B cell (primary cell): Measurements from ENCODE around the gene GPR176. TPM values are rescaled to one million over a fixed set of nuclear protein-coding genes. Genes with fewer than 3 reads are reported as not detected.

Experiments
- ATAC-seq: fragments of 200-7000 bp; cut with Tn5 transposase; one replicate; pipeline ENCODE4 v1.10.0; 2021; ENCODE audit warnings: low read depth, mild to moderate bottlenecking, moderate number of reproducible peaks, moderate library complexity
- CTCF ChIA-PET: fragments of 350-600 bp; sonication (Branson Sonifier 250); formaldehyde crosslinking; loops from one replicate; lab custom pipeline; 2021; ENCODE audit warnings: antibody characterized with exemption, inconsistent platforms; lab: Charles Lee
- POLR2A ChIA-PET: fragments of 350-600 bp; sonication (Branson Sonifier 250); formaldehyde crosslinking; loops from one replicate; lab custom pipeline; 2021; ENCODE audit warnings: antibody characterized with exemption; lab: Charles Lee
- DNase-seq: peaks from one replicate; pipeline ENCODE4 v3.0.0; 2013
- H2AFZ ChIP-seq: 2 replicates; pipeline ENCODE4 v1.6.1; 2012; ENCODE audit warnings: mild to moderate bottlenecking, low read depth, low read length; ENCODE audit not compliant: insufficient read depth, poor library complexity, severe bottlenecking
- H3K27ac ChIP-seq, 2 donors: 1 replicate in 1 of 2; 2 replicates in 1 of 2; pipeline ENCODE4 v1.5.1; 2012 to 2013; ENCODE audit warnings: low read length in 2 of 2, mild to moderate bottlenecking in 2 of 2, moderate library complexity in 1 of 2
- H3K27me3 ChIP-seq, 4 experiments: fragments of 200-600 bp in 1 of 4; sonication (generic) in 1 of 4; replicated peaks in 1 of 4; 1 replicate in 2 of 4; 2 replicates in 2 of 4; pipeline versions ENCODE4 v1.6.1 to v1.7.0; 2013 to 2016; ENCODE audit warnings: low read length in 3 of 4, mild to moderate bottlenecking in 2 of 4, mixed read lengths in 1 of 4, moderate library complexity in 1 of 4; ENCODE audit not compliant: insufficient read depth in 4 of 4, control insufficient read depth in 3 of 4; ENCODE audit errors: control extremely low read depth in 1 of 4
- H3K36me3 ChIP-seq, 2 experiments: replicated peaks in 1 of 2; 1 replicate in 1 of 2; 2 replicates in 1 of 2; pipeline versions ENCODE4 v1.6.1 to v1.7.1; 2013; ENCODE audit warnings: low read length in 1 of 2; ENCODE audit not compliant: insufficient read depth in 2 of 2, control insufficient read depth in 1 of 2; ENCODE audit errors: control extremely low read depth in 1 of 2, extremely low read depth in 1 of 2
- H3K4me1 ChIP-seq, 2 donors: fragments of 200-600 bp in 1 of 2; sonication (generic) in 1 of 2; 1 replicate in 1 of 2; 2 replicates in 1 of 2; pipeline versions ENCODE4 v1.5.1 to v1.6.1; 2013 to 2017; ENCODE audit warnings: low read length in 2 of 2; ENCODE audit not compliant: control insufficient read depth in 2 of 2, insufficient read depth in 2 of 2
- H3K4me2 ChIP-seq: replicated peaks from 2 replicates; pipeline ENCODE3; 2012; ENCODE audit warnings: mild to moderate bottlenecking, low read depth, low read length; ENCODE audit not compliant: poor library complexity, severe bottlenecking
- H3K4me3 ChIP-seq, 5 experiments: fragments of 200-600 bp in 1 of 5; sonication (generic) in 1 of 5; 1 replicate in 3 of 5; 2 replicates in 2 of 5; pipeline versions ENCODE4 v1.5.1 to v1.7.0; 2011 to 2016; ENCODE audit warnings: low read length in 4 of 5, mild to moderate bottlenecking in 4 of 5, low read depth in 2 of 5, control low read depth in 1 of 5, moderate library complexity in 1 of 5; ENCODE audit not compliant: insufficient read depth in 1 of 5; ENCODE audit errors: control extremely low read depth in 1 of 5, extremely low read depth in 1 of 5
- H3K79me2 ChIP-seq: fragments of 200-600 bp; sonication (generic); one replicate; pipeline ENCODE4 v1.6.0; 2016; ENCODE audit warnings: low read length; ENCODE audit not compliant: control insufficient read depth, insufficient read depth
- H3K9ac ChIP-seq: fragments of 200-600 bp; sonication (generic); 2 replicates; pipeline ENCODE4 v1.6.1; 2017; ENCODE audit warnings: mild to moderate bottlenecking, low read length, moderate library complexity
- H3K9me3 ChIP-seq, 3 donors: one replicate each; pipeline versions ENCODE4 v1.6.1 to v1.7.1; 2013; ENCODE audit warnings: low read length in 2 of 3; ENCODE audit not compliant: control insufficient read depth in 2 of 3, insufficient read depth in 1 of 3; ENCODE audit errors: control extremely low read depth in 1 of 3
- H4K20me1 ChIP-seq: 2 replicates; pipeline ENCODE4 v1.6.0; 2012; ENCODE audit warnings: mild to moderate bottlenecking, low read length; ENCODE audit not compliant: insufficient read depth, control insufficient read depth, poor library complexity, severe bottlenecking
- H3K27ac Mint-ChIP-seq: one replicate; pipeline ENCODE4 v1.8.0; 2021; ENCODE audit warnings: mixed read lengths
- H3K27me3 Mint-ChIP-seq: one replicate; pipeline ENCODE4 v1.8.0; 2021; ENCODE audit warnings: mixed read lengths
- H3K4me1 Mint-ChIP-seq: one replicate; pipeline ENCODE4 v1.8.0; 2021; ENCODE audit warnings: mixed read lengths
- H3K4me3 Mint-ChIP-seq: one replicate; pipeline ENCODE4 v1.8.0; 2021; ENCODE audit warnings: mixed read lengths
- H3K9me3 Mint-ChIP-seq: one replicate; pipeline ENCODE4 v1.8.0; 2022; ENCODE audit warnings: mixed read lengths; ENCODE audit not compliant: insufficient read depth
- CTCF ChIP-seq: fragments of 200-600 bp; IDR thresholded peaks from one replicate; pipeline ENCODE4 v1.8.0; 2022; ENCODE audit warnings: antibody characterized with exemption, mild to moderate bottlenecking
- EZH2 ChIP-seq: IDR thresholded peaks from 2 replicates; pipeline ENCODE4 v1.6.1; 2012; ENCODE audit warnings: borderline replicate concordance, low read depth, mild to moderate bottlenecking, moderate library complexity, low read length; ENCODE audit not compliant: insufficient read depth, poor library complexity, severe bottlenecking
- WGBS: methylation state at CpG from one replicate; pipeline ENCODE4 v1.1.5; 2013; ENCODE audit warnings: missing lambda C conversion rate; ENCODE audit not compliant: insufficient coverage; 5-methylcytosine and 5-hydroxymethylcytosine counted together
- intact Hi-C: fragments of 100-400 bp; cut with micrococcal nuclease; formaldehyde crosslinking; loops from one replicate; pipeline ENCODE4 v1.10.0; 2022
- polyA plus RNA-seq: library from polyadenylated mRNA; depleted of rRNA; stranded (reverse); fragments of >200 nt; gene quantifications from 2 replicates; pipeline ENCODE4 v1.2.3, GENCODE V29; 2012
- total RNA-seq, 2 donors: library from RNA; stranded (reverse); fragments of 120-200 nt in 1 of 2; gene quantifications; 1 replicate in 1 of 2; 2 replicates in 1 of 2; pipeline versions ENCODE4 v1.2.3 to v1.2.4, GENCODE V29; 2013 to 2022

Gene GPR176
- total and polyA plus RNA-seq, 2 donors (not counting 1 experiment from before 2014, with no cell fraction given): 0.07 to 0.30 TPM

- H2AFZ ChIP-seq: no peak overlapping the region
- H3K4me3 ChIP-seq: no peak overlapping the region
- no peaks in the 10 kb centered on the region for H3K79me2 ChIP-seq
- H4K20me1 ChIP-seq: no peaks in the 10 kb centered on the region
- Mint-ChIP-seq H3K4me1 (no peaks in the 10 kb centered on the region), H3K4me3 (no peak overlapping the region), H3K9me3 (peaks cover 3% of the 10 kb centered on the region), H3K27me3 (peaks cover 40% of the 10 kb centered on the region), H3K27ac (no peak overlapping the region)
- DNase-seq (no peak), ATAC-seq (no peak)
- WGBS: 100% methylated on average over 1 of the region's 2 CpGs
- H3K4me2 ChIP-seq: no peak overlapping the region
- no peaks in the 10 kb centered on the region for H3K4me1 ChIP-seq
- intact Hi-C loops: no loop called here
- no peaks in the 10 kb centered on the region for H3K36me3 ChIP-seq
- no peak overlapping the region for H3K27ac ChIP-seq
- no peak for TF ChIP-seq CTCF
- TF ChIP-seq EZH2: no peak
- POLR2A ChIA-PET: no interaction called here
- CTCF ChIA-PET: no interaction called here
- H3K27me3 ChIP-seq: peaks cover 0 to 4% (median 0%) of the 10 kb centered on the region in 4 experiments
- no peaks in the 10 kb centered on the region for H3K9me3 ChIP-seq
- H3K9ac ChIP-seq: no peak overlapping the region
Observed at GRCh38 chr15:39835550-39835949, 84.5 kb downstream of the GPR176 start.

GRCh38 chr15:39834256-39834655 lies 85.8 kb downstream of the GPR176 start:
- no peak overlapping the region for H3K4me2 ChIP-seq
- H3K36me3 ChIP-seq: no peaks in the 10 kb centered on the region
- TF ChIP-seq CTCF: no peak
- TF ChIP-seq EZH2: no peak
- Mint-ChIP-seq H3K27ac (no peak overlapping the region), H3K27me3 (peaks cover 38% of the 10 kb centered on the region), H3K4me1 (no peaks in the 10 kb centered on the region), H3K4me3 (no peak overlapping the region), H3K9me3 (peaks cover 3% of the 10 kb centered on the region)
- H2AFZ ChIP-seq: no peak overlapping the region
- ChIA-PET POLR2A (no interaction called here), CTCF (no interaction called here)
- no peak overlapping the region for H3K4me3 ChIP-seq
- no peak for ATAC-seq
- no peak overlapping the region for H3K27ac ChIP-seq
- H3K9ac ChIP-seq: no peak overlapping the region
- no peak for DNase-seq
- H3K27me3 ChIP-seq: peaks cover 0 to 4% (median 0%) of the 10 kb centered on the region in 4 experiments
- H4K20me1 ChIP-seq: no peaks in the 10 kb centered on the region
- H3K79me2 ChIP-seq: no peaks in the 10 kb centered on the region
- intact Hi-C loops: no loop called here
- no peaks in the 10 kb centered on the region for H3K9me3 ChIP-seq
- no peaks in the 10 kb centered on the region for H3K4me1 ChIP-seq
